WTC11 (cell line): Measurements from ENCODE around the gene RSPH1. TPM values are rescaled to one million over a fixed set of nuclear protein-coding genes. Genes with fewer than 3 reads are reported as not detected.
A peak's percentile ranks its signal among the peaks of the same experiment; 100 is the strongest.

Experiments
- ATAC-seq: fragments of 200-7000 bp; cut with Tn5 transposase; 2 replicates; pipeline ENCODE4 v1.10.0; 2021; ENCODE audit warnings: mild to moderate bottlenecking, moderate library complexity
- CTCF ChIA-PET: fragments of 300-600 bp; sonication (Branson Sonifier 250); formaldehyde crosslinking; loops from one replicate; lab custom pipeline; 2021; ENCODE audit warnings: antibody characterized with exemption; lab: Charles Lee
- POLR2A ChIA-PET: fragments of 350-600 bp; sonication (Branson Sonifier 250); formaldehyde crosslinking; loops from one replicate; lab custom pipeline; 2021; ENCODE audit warnings: antibody characterized with exemption; lab: Charles Lee
- DNase-seq: peaks from one replicate; pipeline ENCODE4 v3.0.0; 2021; ENCODE audit warnings: low spot score
- H3K27ac Mint-ChIP-seq: 2 replicates; pipeline ENCODE4 v1.8.0; 2021; ENCODE audit warnings: mixed read lengths
- H3K27me3 Mint-ChIP-seq: 2 replicates; pipeline ENCODE4 v1.8.0; 2021; ENCODE audit warnings: low read depth, mild to moderate bottlenecking, moderate library complexity, mixed read lengths
- H3K36me3 Mint-ChIP-seq: 2 replicates; pipeline ENCODE4 v1.8.0; 2021; ENCODE audit warnings: mixed read lengths
- H3K4me1 Mint-ChIP-seq: 2 replicates; pipeline ENCODE4 v1.8.0; 2022; ENCODE audit warnings: mixed read lengths
- H3K4me3 Mint-ChIP-seq: 2 replicates; pipeline ENCODE4 v1.8.0; 2021; ENCODE audit warnings: mild to moderate bottlenecking, moderate library complexity, mixed read lengths
- H3K9me3 Mint-ChIP-seq: 2 replicates; pipeline ENCODE4 v1.8.0; 2021; ENCODE audit warnings: mixed read lengths
- CBFB ChIP-seq: sonication (generic); formaldehyde crosslinking; IDR thresholded peaks from 2 replicates; pipeline ENCODE4 v1.8.1; 2022; ENCODE audit warnings: mild to moderate bottlenecking, low read depth, missing genetic modification reagents
- ESRRA ChIP-seq: sonication (generic); formaldehyde crosslinking; IDR thresholded peaks from 2 replicates; pipeline ENCODE4 v1.8.1; 2022; ENCODE audit warnings: mild to moderate bottlenecking, missing genetic modification reagents, borderline replicate concordance
- NFYB ChIP-seq: sonication (generic); formaldehyde crosslinking; conservative IDR thresholded peaks from 2 replicates; pipeline ENCODE4 v1.8.0; 2022; ENCODE audit warnings: low read depth, missing genetic modification reagents
- SMAD4 ChIP-seq: sonication (generic); formaldehyde crosslinking; IDR thresholded peaks from 2 replicates; pipeline ENCODE4 v1.8.0; 2022; ENCODE audit warnings: mild to moderate bottlenecking, missing genetic modification reagents
- TCF7 ChIP-seq: sonication (generic); formaldehyde crosslinking; IDR thresholded peaks from 2 replicates; pipeline ENCODE4 v1.8.0; 2022; ENCODE audit warnings: mild to moderate bottlenecking, low read depth, missing genetic modification reagents, moderate library complexity
- ZBTB21 ChIP-seq: sonication (generic); formaldehyde crosslinking; IDR thresholded peaks from 2 replicates; pipeline ENCODE4 v1.8.1; 2023; ENCODE audit warnings: mild to moderate bottlenecking, missing genetic modification reagents, borderline replicate concordance
- ZNF219 ChIP-seq: sonication (generic); formaldehyde crosslinking; IDR thresholded peaks from 2 replicates; pipeline ENCODE4 v1.8.0; 2023; ENCODE audit warnings: missing genetic modification reagents, mild to moderate bottlenecking, borderline replicate concordance
- ZNF671 ChIP-seq: fragments of 250-450 bp; sonication (Bioruptor Pico); IDR thresholded peaks from 2 replicates; pipeline ENCODE4 v1.8.0; 2021; ENCODE audit warnings: mild to moderate bottlenecking
- total RNA-seq: library from RNA; stranded (reverse); gene quantifications from 3 replicates; pipeline ENCODE4 v1.2.3, GENCODE V29; 2021
- TF ChIP-seq, protein P1 (sequence below): sonication (generic); formaldehyde crosslinking; IDR thresholded peaks from 2 replicates; pipeline ENCODE4 v1.8.0; 2023; ENCODE audit warnings: mild to moderate bottlenecking, missing genetic modification reagents
- TF ChIP-seq, protein P2 (sequence below): sonication (generic); formaldehyde crosslinking; conservative IDR thresholded peaks from 2 replicates; pipeline ENCODE4 v1.8.1; 2023; ENCODE audit warnings: mild to moderate bottlenecking, low read depth, missing genetic modification reagents, moderate library complexity
- TF ChIP-seq, protein P3 (sequence below): sonication (generic); formaldehyde crosslinking; IDR thresholded peaks from 2 replicates; pipeline ENCODE4 v1.8.0; 2022; ENCODE audit warnings: missing genetic modification reagents
- TF ChIP-seq, protein P4 (sequence below): fragments of 250-450 bp; sonication (Bioruptor Pico); IDR thresholded peaks from 2 replicates; pipeline ENCODE4 v1.9.0; 2021; ENCODE audit warnings: mild to moderate bottlenecking
- TF ChIP-seq, protein P5 (sequence below): sonication (generic); formaldehyde crosslinking; conservative IDR thresholded peaks from 2 replicates; pipeline ENCODE4 v1.8.1; 2022; ENCODE audit warnings: mild to moderate bottlenecking, missing genetic modification reagents

RSPH1 gene
- total RNA-seq, 1 experiment from 2014 or later: 0.11 TPM

DNA sequence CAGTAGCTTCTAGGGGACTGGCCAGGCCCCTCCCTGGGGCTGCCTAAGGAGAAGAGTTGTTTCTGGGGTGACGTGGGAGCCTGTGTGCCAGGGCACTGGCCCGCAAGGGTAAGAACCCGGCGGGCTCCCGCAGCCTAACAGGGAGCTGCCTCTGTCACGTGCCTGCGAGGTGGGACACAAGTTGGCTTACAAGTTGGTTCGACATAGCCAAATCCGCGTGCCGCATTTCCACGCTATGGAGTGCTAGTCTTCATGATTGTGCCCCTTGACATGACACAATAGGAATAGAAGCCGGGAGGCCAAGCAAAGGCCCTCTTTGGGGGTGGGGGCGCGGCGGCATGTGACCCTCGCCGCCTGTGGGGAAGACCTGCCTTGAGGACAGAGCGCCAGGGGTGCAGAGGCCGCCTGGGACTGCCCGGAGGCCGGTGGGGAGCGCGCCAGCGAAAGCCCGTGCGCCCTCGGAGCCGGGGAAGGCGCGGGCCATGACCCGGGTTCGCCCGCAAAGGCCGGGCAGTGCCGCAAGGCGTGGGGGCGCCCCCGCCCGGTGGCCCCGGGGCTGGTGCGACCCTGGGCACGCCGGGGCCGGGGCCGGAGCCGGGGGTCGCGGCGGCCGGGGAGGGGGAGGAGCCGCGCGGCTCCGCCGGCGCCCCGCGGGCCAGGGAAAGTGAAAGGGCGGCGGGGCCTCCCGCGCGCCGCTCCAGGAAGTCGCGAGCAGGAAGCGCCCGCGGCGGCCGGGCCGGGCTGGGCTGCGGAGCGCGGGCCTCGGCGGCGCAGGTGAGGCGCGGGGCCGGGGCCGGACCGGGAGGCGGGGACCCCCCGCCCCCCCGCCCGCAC is 17.3 kb upstream of the RSPH1 start, which contains the start of gene SLC37A1 (continued):
- TF ChIP-seq, protein P1, sequence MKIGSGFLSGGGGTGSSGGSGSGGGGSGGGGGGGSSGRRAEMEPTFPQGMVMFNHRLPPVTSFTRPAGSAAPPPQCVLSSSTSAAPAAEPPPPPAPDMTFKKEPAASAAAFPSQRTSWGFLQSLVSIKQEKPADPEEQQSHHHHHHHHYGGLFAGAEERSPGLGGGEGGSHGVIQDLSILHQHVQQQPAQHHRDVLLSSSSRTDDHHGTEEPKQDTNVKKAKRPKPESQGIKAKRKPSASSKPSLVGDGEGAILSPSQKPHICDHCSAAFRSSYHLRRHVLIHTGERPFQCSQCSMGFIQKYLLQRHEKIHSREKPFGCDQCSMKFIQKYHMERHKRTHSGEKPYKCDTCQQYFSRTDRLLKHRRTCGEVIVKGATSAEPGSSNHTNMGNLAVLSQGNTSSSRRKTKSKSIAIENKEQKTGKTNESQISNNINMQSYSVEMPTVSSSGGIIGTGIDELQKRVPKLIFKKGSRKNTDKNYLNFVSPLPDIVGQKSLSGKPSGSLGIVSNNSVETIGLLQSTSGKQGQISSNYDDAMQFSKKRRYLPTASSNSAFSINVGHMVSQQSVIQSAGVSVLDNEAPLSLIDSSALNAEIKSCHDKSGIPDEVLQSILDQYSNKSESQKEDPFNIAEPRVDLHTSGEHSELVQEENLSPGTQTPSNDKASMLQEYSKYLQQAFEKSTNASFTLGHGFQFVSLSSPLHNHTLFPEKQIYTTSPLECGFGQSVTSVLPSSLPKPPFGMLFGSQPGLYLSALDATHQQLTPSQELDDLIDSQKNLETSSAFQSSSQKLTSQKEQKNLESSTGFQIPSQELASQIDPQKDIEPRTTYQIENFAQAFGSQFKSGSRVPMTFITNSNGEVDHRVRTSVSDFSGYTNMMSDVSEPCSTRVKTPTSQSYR (CRISPR knock-in tag): no peak
- TF ChIP-seq, protein P2, sequence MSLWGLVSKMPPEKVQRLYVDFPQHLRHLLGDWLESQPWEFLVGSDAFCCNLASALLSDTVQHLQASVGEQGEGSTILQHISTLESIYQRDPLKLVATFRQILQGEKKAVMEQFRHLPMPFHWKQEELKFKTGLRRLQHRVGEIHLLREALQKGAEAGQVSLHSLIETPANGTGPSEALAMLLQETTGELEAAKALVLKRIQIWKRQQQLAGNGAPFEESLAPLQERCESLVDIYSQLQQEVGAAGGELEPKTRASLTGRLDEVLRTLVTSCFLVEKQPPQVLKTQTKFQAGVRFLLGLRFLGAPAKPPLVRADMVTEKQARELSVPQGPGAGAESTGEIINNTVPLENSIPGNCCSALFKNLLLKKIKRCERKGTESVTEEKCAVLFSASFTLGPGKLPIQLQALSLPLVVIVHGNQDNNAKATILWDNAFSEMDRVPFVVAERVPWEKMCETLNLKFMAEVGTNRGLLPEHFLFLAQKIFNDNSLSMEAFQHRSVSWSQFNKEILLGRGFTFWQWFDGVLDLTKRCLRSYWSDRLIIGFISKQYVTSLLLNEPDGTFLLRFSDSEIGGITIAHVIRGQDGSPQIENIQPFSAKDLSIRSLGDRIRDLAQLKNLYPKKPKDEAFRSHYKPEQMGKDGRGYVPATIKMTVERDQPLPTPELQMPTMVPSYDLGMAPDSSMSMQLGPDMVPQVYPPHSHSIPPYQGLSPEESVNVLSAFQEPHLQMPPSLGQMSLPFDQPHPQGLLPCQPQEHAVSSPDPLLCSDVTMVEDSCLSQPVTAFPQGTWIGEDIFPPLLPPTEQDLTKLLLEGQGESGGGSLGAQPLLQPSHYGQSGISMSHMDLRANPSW (CRISPR knock-in tag): no peak

GRCh38 chr21:42512346-42513034 is 16.5 kb upstream of the RSPH1 start:
- H3K36me3 Mint-ChIP-seq: no peaks in the 10 kb centered on the region
- no peaks in the 10 kb centered on the region for H3K9me3 Mint-ChIP-seq
- CTCF ChIA-PET: interaction anchor here (0.6 to 1.5 kb wide), 5 partner anchors 27 to 202 kb away, joined by 3 to 6 read pairs (median 3); no protein-coding TSS in a partner anchor
- ATAC-seq (no peak), DNase-seq (no peak)
- peak overlapping the region; percentile 71; the same call in 1 of the 2 replicates for H3K4me3 Mint-ChIP-seq
- TF ChIP-seq, protein P3, sequence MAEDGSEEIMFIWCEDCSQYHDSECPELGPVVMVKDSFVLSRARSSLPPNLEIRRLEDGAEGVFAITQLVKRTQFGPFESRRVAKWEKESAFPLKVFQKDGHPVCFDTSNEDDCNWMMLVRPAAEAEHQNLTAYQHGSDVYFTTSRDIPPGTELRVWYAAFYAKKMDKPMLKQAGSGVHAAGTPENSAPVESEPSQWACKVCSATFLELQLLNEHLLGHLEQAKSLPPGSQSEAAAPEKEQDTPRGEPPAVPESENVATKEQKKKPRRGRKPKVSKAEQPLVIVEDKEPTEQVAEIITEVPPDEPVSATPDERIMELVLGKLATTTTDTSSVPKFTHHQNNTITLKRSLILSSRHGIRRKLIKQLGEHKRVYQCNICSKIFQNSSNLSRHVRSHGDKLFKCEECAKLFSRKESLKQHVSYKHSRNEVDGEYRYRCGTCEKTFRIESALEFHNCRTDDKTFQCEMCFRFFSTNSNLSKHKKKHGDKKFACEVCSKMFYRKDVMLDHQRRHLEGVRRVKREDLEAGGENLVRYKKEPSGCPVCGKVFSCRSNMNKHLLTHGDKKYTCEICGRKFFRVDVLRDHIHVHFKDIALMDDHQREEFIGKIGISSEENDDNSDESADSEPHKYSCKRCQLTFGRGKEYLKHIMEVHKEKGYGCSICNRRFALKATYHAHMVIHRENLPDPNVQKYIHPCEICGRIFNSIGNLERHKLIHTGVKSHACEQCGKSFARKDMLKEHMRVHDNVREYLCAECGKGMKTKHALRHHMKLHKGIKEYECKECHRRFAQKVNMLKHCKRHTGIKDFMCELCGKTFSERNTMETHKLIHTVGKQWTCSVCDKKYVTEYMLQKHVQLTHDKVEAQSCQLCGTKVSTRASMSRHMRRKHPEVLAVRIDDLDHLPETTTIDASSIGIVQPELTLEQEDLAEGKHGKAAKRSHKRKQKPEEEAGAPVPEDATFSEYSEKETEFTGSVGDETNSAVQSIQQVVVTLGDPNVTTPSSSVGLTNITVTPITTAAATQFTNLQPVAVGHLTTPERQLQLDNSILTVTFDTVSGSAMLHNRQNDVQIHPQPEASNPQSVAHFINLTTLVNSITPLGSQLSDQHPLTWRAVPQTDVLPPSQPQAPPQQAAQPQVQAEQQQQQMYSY (CRISPR knock-in tag): 0 out of 2 replicates have a peak, but pooled peaks have one; percentile 18
- TF ChIP-seq, protein P4, sequence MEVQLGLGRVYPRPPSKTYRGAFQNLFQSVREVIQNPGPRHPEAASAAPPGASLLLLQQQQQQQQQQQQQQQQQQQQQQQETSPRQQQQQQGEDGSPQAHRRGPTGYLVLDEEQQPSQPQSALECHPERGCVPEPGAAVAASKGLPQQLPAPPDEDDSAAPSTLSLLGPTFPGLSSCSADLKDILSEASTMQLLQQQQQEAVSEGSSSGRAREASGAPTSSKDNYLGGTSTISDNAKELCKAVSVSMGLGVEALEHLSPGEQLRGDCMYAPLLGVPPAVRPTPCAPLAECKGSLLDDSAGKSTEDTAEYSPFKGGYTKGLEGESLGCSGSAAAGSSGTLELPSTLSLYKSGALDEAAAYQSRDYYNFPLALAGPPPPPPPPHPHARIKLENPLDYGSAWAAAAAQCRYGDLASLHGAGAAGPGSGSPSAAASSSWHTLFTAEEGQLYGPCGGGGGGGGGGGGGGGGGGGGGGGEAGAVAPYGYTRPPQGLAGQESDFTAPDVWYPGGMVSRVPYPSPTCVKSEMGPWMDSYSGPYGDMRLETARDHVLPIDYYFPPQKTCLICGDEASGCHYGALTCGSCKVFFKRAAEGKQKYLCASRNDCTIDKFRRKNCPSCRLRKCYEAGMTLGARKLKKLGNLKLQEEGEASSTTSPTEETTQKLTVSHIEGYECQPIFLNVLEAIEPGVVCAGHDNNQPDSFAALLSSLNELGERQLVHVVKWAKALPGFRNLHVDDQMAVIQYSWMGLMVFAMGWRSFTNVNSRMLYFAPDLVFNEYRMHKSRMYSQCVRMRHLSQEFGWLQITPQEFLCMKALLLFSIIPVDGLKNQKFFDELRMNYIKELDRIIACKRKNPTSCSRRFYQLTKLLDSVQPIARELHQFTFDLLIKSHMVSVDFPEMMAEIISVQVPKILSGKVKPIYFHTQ (CRISPR knock-in tag): no peak
- H3K27me3 Mint-ChIP-seq: peaks cover 19% of the 10 kb centered on the region
- POLR2A ChIA-PET: no interaction called here
- H3K27ac Mint-ChIP-seq: peak overlapping the region; percentile 62
- peaks cover 37% of the 10 kb centered on the region for H3K4me1 Mint-ChIP-seq

DNA sequence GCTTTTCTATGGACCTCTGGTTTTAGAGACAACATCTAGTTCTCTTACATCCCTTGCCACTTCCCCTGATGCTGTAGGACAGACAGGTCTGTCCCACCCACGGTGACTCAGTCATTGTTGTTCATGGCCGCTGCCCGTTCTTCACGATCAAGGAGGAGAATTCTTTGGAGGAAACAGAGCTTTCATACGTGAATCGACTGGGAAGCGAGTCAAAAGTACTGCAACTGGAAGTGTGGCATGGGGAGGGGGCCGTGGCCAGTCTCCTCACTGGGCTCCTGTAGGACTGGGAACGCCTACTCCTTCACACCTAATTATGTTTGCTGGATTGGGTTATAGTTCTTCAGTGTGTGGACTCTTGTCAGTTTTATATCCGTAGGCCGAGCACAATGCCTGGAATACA is 13.2 kb upstream of the RSPH1 start:
- TF ChIP-seq SMAD4 (CRISPR knock-in tag) (no peak), TCF7 (CRISPR knock-in tag) (no peak), ZNF219 (CRISPR knock-in tag) (no peak), NFYB (CRISPR knock-in tag) (no peak), ZNF671 (CRISPR knock-in tag) (no peak), CBFB (no peak), ZBTB21 (CRISPR knock-in tag) (no peak), ESRRA (no peak)
- TF ChIP-seq, protein P1 (CRISPR knock-in tag): no peak
- TF ChIP-seq, protein P5, sequence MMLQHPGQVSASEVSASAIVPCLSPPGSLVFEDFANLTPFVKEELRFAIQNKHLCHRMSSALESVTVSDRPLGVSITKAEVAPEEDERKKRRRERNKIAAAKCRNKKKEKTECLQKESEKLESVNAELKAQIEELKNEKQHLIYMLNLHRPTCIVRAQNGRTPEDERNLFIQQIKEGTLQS (CRISPR knock-in tag): no peak
- no peak overlapping the region for H3K27ac Mint-ChIP-seq
- ChIA-PET CTCF (interaction anchor here (1.2 kb wide), 1 partner anchor 84 kb away, joined by 3 read pairs; no protein-coding TSS in a partner anchor), POLR2A (no interaction called here)
- no peaks in the 10 kb centered on the region for H3K36me3 Mint-ChIP-seq
- H3K27me3 Mint-ChIP-seq: peaks cover 19% of the 10 kb centered on the region
- no peak overlapping the region for H3K4me3 Mint-ChIP-seq
- H3K9me3 Mint-ChIP-seq: no peaks in the 10 kb centered on the region
- no peak for DNase-seq
- ATAC-seq: no peak
- H3K4me1 Mint-ChIP-seq: peaks cover 10% of the 10 kb centered on the region
